Esophagus squamous epithelium (tissue), 5 donors: ENCODE measurements around the gene CDH13. TPM values are rescaled to one million over a fixed set of nuclear protein-coding genes. Genes with fewer than 3 reads are reported as not detected.

Experiments used
- DNase-seq: peaks from one replicate; lab custom pipeline; 2025; lab: John Stamatoyannopoulos, UW
- H3K27ac ChIP-seq, 4 donors: fragments of 200-600 bp; sonication (generic); one replicate each; pipeline ENCODE4 v1.5.1; 2016 to 2019; ENCODE audit warnings: mild to moderate bottlenecking in 1 of 4
- H3K27me3 ChIP-seq, 4 donors: fragments of 200-600 bp; sonication (generic); 1 replicate in 3 of 4; 2 replicates in 1 of 4; pipeline versions ENCODE4 v1.5.1 to v1.6.0; 2017 to 2021; ENCODE audit warnings: antibody characterized with exemption in 1 of 4
- H3K36me3 ChIP-seq, 3 donors: fragments of 200-600 bp; sonication (generic); one replicate each; pipeline ENCODE4 v1.5.1; 2016 to 2019
- H3K4me1 ChIP-seq, 3 donors: fragments of 200-600 bp; sonication (generic); one replicate each; pipeline ENCODE4 v1.5.1; 2017 to 2019
- H3K4me3 ChIP-seq, 4 donors: fragments of 200-600 bp; sonication (generic); 1 replicate in 3 of 4; 2 replicates in 1 of 4; pipeline ENCODE4 v1.5.1; 2016 to 2019; ENCODE audit warnings: mild to moderate bottlenecking in 2 of 4, moderate library complexity in 1 of 4
- H3K9me3 ChIP-seq, 3 donors: fragments of 200-600 bp; sonication (generic); one replicate each; pipeline ENCODE4 v1.5.1; 2016 to 2019
- POLR2A ChIP-seq, 4 donors: fragments of 450-650 bp; IDR thresholded peaks; one replicate each; pipeline ENCODE4 v1.6.1; 2017; ENCODE audit warnings: antibody characterized with exemption in 4 of 4, mild to moderate bottlenecking in 4 of 4, moderate library complexity in 3 of 4
- WGBS, 2 donors: methylation state at CpG; one replicate each; pipeline ENCODE4 v1.1.5; 2018; 5-methylcytosine and 5-hydroxymethylcytosine counted together
- intact Hi-C: fragments of 100-400 bp; cut with DNase I; formaldehyde crosslinking; loops from one replicate; pipeline ENCODE4 v1.15.0; 2022
- total RNA-seq, 4 donors: library from RNA; depleted of rRNA; stranded (reverse); fragments of >200 nt; gene quantifications; one replicate each; pipeline ENCODE4 v1.1.0, GENCODE V29; 2016
- TF ChIP-seq, protein P1 (sequence below), 6 experiments: fragments of 450-650 bp in 4 of 6; fragments of 200-600 bp in 2 of 6; sonication (generic) in 2 of 6; IDR thresholded peaks; one replicate each; pipeline ENCODE4 v1.5.1; 2016 to 2019; ENCODE audit warnings: antibody characterized with exemption in 6 of 6, mild to moderate bottlenecking in 4 of 6, moderate library complexity in 4 of 6
- donor health status: DM: yes; HTN: yes; CAD: no.

CDH13 gene
- total RNA-seq, 4 donors from 2014 or later = 6.9 to 31.9 (median 21.1) TPM

GRCh38 chr16:82953517-82953916 lies 326.7 kb downstream of the CDH13 start:
- Histone ChIP-seq H3K9me3 (no peaks in the 10 kb centered on the region), H3K4me3 (no peak overlapping the region), H3K4me1 (no peaks in the 10 kb centered on the region), H3K36me3 (no peaks in the 10 kb centered on the region), H3K27ac (no peak overlapping the region), H3K27me3 (no peaks in the 10 kb centered on the region)
- intact Hi-C loops = no loop called here
- WGBS, 2 donors = 62 to 90% methylated on average over 2 of the region's 2 CpGs
- TF ChIP-seq, protein P1, sequence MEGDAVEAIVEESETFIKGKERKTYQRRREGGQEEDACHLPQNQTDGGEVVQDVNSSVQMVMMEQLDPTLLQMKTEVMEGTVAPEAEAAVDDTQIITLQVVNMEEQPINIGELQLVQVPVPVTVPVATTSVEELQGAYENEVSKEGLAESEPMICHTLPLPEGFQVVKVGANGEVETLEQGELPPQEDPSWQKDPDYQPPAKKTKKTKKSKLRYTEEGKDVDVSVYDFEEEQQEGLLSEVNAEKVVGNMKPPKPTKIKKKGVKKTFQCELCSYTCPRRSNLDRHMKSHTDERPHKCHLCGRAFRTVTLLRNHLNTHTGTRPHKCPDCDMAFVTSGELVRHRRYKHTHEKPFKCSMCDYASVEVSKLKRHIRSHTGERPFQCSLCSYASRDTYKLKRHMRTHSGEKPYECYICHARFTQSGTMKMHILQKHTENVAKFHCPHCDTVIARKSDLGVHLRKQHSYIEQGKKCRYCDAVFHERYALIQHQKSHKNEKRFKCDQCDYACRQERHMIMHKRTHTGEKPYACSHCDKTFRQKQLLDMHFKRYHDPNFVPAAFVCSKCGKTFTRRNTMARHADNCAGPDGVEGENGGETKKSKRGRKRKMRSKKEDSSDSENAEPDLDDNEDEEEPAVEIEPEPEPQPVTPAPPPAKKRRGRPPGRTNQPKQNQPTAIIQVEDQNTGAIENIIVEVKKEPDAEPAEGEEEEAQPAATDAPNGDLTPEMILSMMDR (IDR thresholded peaks at IDR 0.05) = no peak
- no peak for TF ChIP-seq POLR2A (IDR thresholded peaks at IDR 0.05)
- DNase-seq = no peak

- no peaks in the 10 kb centered on the region for H3K9me3 ChIP-seq
- no peak for DNase-seq
- no peak overlapping the region for H3K27ac ChIP-seq
- H3K27me3 ChIP-seq = no peaks in the 10 kb centered on the region
- no peaks in the 10 kb centered on the region for H3K4me1 ChIP-seq
- intact Hi-C loops = no loop called here
- TF ChIP-seq, protein P1 (IDR thresholded peaks at IDR 0.05) = no peak
- TF ChIP-seq POLR2A (IDR thresholded peaks at IDR 0.05) = no peak
- H3K4me3 ChIP-seq = no peak overlapping the region
- WGBS, 2 donors = 70 to 73% methylated on average over 6 to 8 of the region's 8 CpGs
- no peaks in the 10 kb centered on the region for H3K36me3 ChIP-seq
Measured at GRCh38 chr16:82954224-82954929, 327.6 kb downstream of the CDH13 start.

DNA sequence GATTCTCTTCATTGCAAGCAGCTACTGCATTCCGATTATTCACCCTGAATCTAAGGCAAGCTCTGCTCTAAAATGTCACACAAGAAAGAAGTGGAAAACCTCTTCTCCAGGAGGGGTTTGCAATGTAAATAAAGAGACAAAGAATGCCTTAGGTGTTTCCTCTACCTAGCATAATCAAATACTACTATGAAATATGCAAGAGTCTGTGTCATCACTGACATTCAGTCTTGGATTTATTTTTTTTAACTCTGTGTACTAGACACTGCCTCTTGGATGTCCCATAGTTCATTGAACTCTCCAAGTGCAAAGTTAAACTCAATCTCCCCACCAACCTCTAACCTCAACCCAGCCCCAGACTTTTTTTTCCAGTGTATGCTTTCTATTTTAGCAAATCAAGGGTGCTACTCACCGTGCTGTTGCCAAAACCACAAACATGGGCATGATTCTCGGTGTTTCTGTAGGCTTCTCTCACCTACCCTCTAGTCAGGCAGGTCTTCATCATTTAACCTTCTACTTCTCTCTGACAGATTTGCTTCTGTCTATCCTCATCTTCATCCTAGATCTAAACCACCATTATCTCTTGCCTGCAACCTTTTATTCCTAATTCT lies 329.1 kb downstream of the CDH13 start:
- H3K4me1 ChIP-seq = no peaks in the 10 kb centered on the region
- no peaks in the 10 kb centered on the region for H3K36me3 ChIP-seq
- no peaks in the 10 kb centered on the region for H3K9me3 ChIP-seq
- WGBS, 2 donors = 65 to 67% methylated on average over 3 of the region's 3 CpGs
- TF ChIP-seq POLR2A (IDR thresholded peaks at IDR 0.05) = no peak
- TF ChIP-seq, protein P1 (IDR thresholded peaks at IDR 0.05) = no peak
- no peaks in the 10 kb centered on the region for H3K27me3 ChIP-seq
- no peak for DNase-seq
- H3K27ac ChIP-seq = no peak overlapping the region
- intact Hi-C loops = no loop called here
- H3K4me3 ChIP-seq = no peak overlapping the region

DNA sequence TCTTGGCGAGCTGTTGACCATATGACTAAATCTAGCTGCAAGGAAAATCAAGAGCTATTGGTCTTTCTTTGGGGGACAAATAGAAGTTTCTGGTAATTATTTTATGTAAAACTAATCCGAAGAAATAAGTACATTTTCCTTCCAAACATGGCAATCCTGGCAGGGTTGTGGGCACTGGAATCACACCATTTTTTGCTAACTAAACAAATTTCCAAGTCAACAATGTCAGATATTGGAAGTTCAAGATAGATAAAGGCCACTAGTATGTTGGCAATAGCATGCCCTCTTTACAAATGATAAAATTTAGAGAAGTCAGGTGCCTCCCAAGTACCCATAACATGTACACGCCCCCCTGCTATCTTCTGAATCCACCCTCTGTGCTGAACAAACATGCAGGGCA lies 330.4 kb downstream of the CDH13 start:
- Histone ChIP-seq H3K36me3 (no peaks in the 10 kb centered on the region), H3K9me3 (no peaks in the 10 kb centered on the region), H3K4me3 (no peak overlapping the region), H3K27ac (no peak overlapping the region), H3K4me1 (no peaks in the 10 kb centered on the region), H3K27me3 (no peaks in the 10 kb centered on the region)
- intact Hi-C loops = no loop called here
- no peak for TF ChIP-seq POLR2A (IDR thresholded peaks at IDR 0.05)
- TF ChIP-seq, protein P1 (IDR thresholded peaks at IDR 0.05) = no peak
- 84 to 85% methylated on average over 3 of the region's 3 CpGs for WGBS, 2 donors
- DNase-seq = no peak

GRCh38 chr16:82960918-82961317 lies 334.1 kb downstream of the CDH13 start:
- Histone ChIP-seq H3K4me1 (no peaks in the 10 kb centered on the region), H3K4me3 (no peak overlapping the region), H3K9me3 (no peaks in the 10 kb centered on the region), H3K27me3 (no peaks in the 10 kb centered on the region), H3K27ac (no peak overlapping the region), H3K36me3 (no peaks in the 10 kb centered on the region)
- TF ChIP-seq, protein P1 (IDR thresholded peaks at IDR 0.05) = no peak
- TF ChIP-seq POLR2A (IDR thresholded peaks at IDR 0.05) = no peak
- no peak for DNase-seq
- intact Hi-C loops = no loop called here
- 82 to 96% methylated on average over 7 of the region's 10 CpGs for WGBS, 2 donors
